ENCODE results near the gene MYLK2. TPM values are rescaled to one million over a fixed set of nuclear protein-coding genes. Genes with fewer than 3 reads are reported as not detected.

Gene MYLK2
- total RNA-seq, 1 experiment from 2014 or later, result 0.50 TPM

GRCh38 chr20:31790401-31790800 is 28.8 kb upstream of the MYLK2 start:
- no TSS peak for BruUV-seq (replicated peaks)
- intact Hi-C loops (cut with micrococcal nuclease; ENCODE audit: unreplicated experiment), result no loop called here

GRCh38 chr20:31797364-31797763 is 21.8 kb upstream of the MYLK2 start:
- H4K20me1 ChIP-seq (ENCODE audit: insufficient read depth), result peaks cover 4% of the 10 kb centered on the region; the same call in 1 of the 2 replicates
- H3K27ac ChIP-seq, result no peak overlapping the region
- H3K4me3 ChIP-seq, result no peak overlapping the region
- H3K4me1 ChIP-seq (replicated peaks; ENCODE audit: insufficient read depth), result no peaks in the 10 kb centered on the region
- H2AFZ ChIP-seq, result no peak overlapping the region
- H3F3A ChIP-seq (ENCODE audit: insufficient read depth, low read depth), result peaks cover 16% of the 10 kb centered on the region; the same call in 1 of the 2 replicates
- CTCF ChIA-PET, result no interaction called here
- no peaks in the 10 kb centered on the region for H3K79me2 ChIP-seq (ENCODE audit: low read depth)
- no peaks in the 10 kb centered on the region for H3K9me3 ChIP-seq (ENCODE audit: insufficient read depth, low read depth)
- H3K27me3 ChIP-seq (ENCODE audit: insufficient read depth, low read depth), result no peaks in the 10 kb centered on the region
- POLR2A ChIA-PET (ENCODE audit: unreplicated experiment), result no interaction called here
- H3K9me2 ChIP-seq (ENCODE audit: insufficient read depth), result no peaks in the 10 kb centered on the region
- H3K36me3 ChIP-seq (ENCODE audit: low read depth), result peaks cover 44% of the 10 kb centered on the region
- intact Hi-C loops (cut with micrococcal nuclease; ENCODE audit: unreplicated experiment), result no loop called here
- no TSS peak for BruUV-seq (replicated peaks)
- no peak for DNase-seq
- no peak for TF ChIP-seq CTCF (conservative IDR thresholded peaks at IDR 0.05)
- TF ChIP-seq EZH2 (IDR thresholded peaks at IDR 0.05; ENCODE audit: low read depth), result no peak
- H3K4me2 ChIP-seq, result no peak overlapping the region

More at GRCh38 chr20:31790401-31790800, 28.8 kb upstream of the MYLK2 start:
- H3K4me2 ChIP-seq, result no peak overlapping the region
- no peaks in the 10 kb centered on the region for H3K27me3 ChIP-seq (ENCODE audit: insufficient read depth, low read depth)
- no peak overlapping the region for H3K4me3 ChIP-seq
- H3K4me1 ChIP-seq (replicated peaks; ENCODE audit: insufficient read depth), result no peaks in the 10 kb centered on the region
- no peak overlapping the region for H2AFZ ChIP-seq
- ChIA-PET CTCF (no interaction called here), POLR2A (ENCODE audit: unreplicated experiment) (no interaction called here)
- no peak overlapping the region for H3K27ac ChIP-seq
- no peaks in the 10 kb centered on the region for H3K9me2 ChIP-seq (ENCODE audit: insufficient read depth)
- TF ChIP-seq EZH2 (IDR thresholded peaks at IDR 0.05; ENCODE audit: low read depth), result no peak
- TF ChIP-seq CTCF (conservative IDR thresholded peaks at IDR 0.05), result no peak
- H3K79me2 ChIP-seq (ENCODE audit: low read depth), result no peaks in the 10 kb centered on the region
- H3K36me3 ChIP-seq (ENCODE audit: low read depth), result peaks cover 27% of the 10 kb centered on the region
- 0 out of 2 replicates have a peak, but pooled peaks cover 8% of the 10 kb centered on the region for H4K20me1 ChIP-seq (ENCODE audit: insufficient read depth)
- H3F3A ChIP-seq (ENCODE audit: insufficient read depth, low read depth), result no peaks in the 10 kb centered on the region; the same call in 1 of the 2 replicates
- DNase-seq, result no peak
- no peaks in the 10 kb centered on the region for H3K9me3 ChIP-seq (ENCODE audit: insufficient read depth, low read depth)

GRCh38 chr20:31801508-31801907 is 17.6 kb upstream of the MYLK2 start:
- DNase-seq, result no peak
- Histone ChIP-seq H3K4me2 (no peak overlapping the region), H3K4me3 (no peak overlapping the region), H3K9me2 (ENCODE audit: insufficient read depth) (no peaks in the 10 kb centered on the region), H3K27me3 (ENCODE audit: insufficient read depth, low read depth) (no peaks in the 10 kb centered on the region), H3K4me1 (replicated peaks; ENCODE audit: insufficient read depth) (no peaks in the 10 kb centered on the region), H3K36me3 (ENCODE audit: low read depth) (peaks cover 21% of the 10 kb centered on the region), H4K20me1 (ENCODE audit: insufficient read depth) (no peaks in the 10 kb centered on the region; the same call in 1 of the 2 replicates), H3K27ac (no peak overlapping the region), H3K79me2 (ENCODE audit: low read depth) (no peaks in the 10 kb centered on the region), H3F3A (ENCODE audit: insufficient read depth, low read depth) (peaks cover 19% of the 10 kb centered on the region; the same call in 1 of the 2 replicates), H3K9me3 (ENCODE audit: insufficient read depth, low read depth) (no peaks in the 10 kb centered on the region), H2AFZ (no peak overlapping the region)
- CTCF ChIA-PET, result no interaction called here
- no peak for TF ChIP-seq CTCF (conservative IDR thresholded peaks at IDR 0.05)
- no peak for TF ChIP-seq EZH2 (IDR thresholded peaks at IDR 0.05; ENCODE audit: low read depth)
- no TSS peak for BruUV-seq (replicated peaks)
- intact Hi-C loops (cut with micrococcal nuclease; ENCODE audit: unreplicated experiment), result no loop called here
- POLR2A ChIA-PET (ENCODE audit: unreplicated experiment), result no interaction called here

All from PC-9 (cell line).